ENCODE results near the gene ZNF653.

DNA sequence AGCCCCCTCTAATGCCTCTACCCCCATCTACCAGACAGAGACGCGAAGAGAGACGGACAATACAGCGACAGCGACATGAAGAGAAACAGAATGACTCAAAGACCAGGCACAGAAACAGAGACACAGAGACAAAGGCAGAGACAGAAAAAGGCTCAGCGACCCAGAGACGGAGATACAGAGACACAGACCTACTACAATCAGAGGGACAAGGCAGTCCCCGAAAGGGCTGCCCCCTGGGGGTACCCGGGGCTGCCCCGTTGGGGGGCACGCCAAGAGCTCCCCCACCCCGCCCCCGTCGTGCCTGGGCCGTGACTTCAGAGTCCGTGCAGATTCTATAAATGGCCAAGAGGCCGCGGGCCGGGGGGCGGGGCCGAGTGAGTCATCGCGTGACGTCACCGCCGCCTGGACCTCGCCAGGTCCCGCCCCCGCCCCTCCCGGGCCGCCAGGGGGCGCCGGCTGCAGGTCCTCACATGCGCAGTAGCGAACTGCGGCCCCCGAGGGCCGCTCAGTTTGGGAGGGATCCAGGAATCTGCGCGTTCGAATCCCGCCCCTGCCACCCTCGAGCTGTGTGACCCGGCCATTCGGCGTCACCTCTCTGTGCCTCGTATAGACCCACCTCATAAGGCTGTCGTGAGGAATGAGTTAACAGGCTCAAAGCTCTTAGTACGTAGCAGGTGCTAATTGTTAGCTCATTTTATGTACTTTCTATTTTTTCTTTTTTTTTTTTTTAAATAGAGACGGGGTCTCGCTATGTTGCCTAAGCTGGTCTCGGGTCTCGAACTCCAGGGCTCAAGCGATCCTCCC, 30.4 kb upstream of the ZNF653 start:
- TF ChIP-seq CREB1 (IDR thresholded peaks at IDR 0.05) (peak; percentile 93), EZH2 (IDR thresholded peaks at IDR 0.05; ENCODE audit: low read depth, low read length, severe bottlenecking) (no peak), SRF (IDR thresholded peaks at IDR 0.05; ENCODE audit: low read depth, low read length) (peak; percentile 44; the same call in 1 of the 2 replicates), YY1 (IDR thresholded peaks at IDR 0.05; ENCODE audit: low read depth, low read length) (peak; percentile 46; the same call in 1 of the 2 replicates), FOSL1 (IDR thresholded peaks at IDR 0.05; ENCODE audit: insufficient read depth, low read depth, low read length) (peak; percentile 65; the same call in 1 of the 2 replicates), POLR2A (IDR thresholded peaks at IDR 0.05; ENCODE audit: control extremely low read depth in 1 of 2, low read depth in 2 of 2, low read length in 2 of 2) (peak in 1 of 2 experiments; percentile 80; a peak in 1 of 3 replicates), HDAC2 (IDR thresholded peaks at IDR 0.05; ENCODE audit: borderline replicate concordance in 1 of 2, low read depth in 2 of 2, low read length in 2 of 2) (0 out of 4 replicates have a peak, but pooled peaks of 1 of the 2 experiments have one; percentile 76), CBX5 (IDR thresholded peaks at IDR 0.05; ENCODE audit: low read depth, low read length) (no peak), POLR2AphosphoS5 (IDR thresholded peaks at IDR 0.05; ENCODE audit: low read depth, low read length) (no peak), TAF1 (IDR thresholded peaks at IDR 0.05; ENCODE audit: low read depth, low read length) (peak; percentile 74), EP300 (IDR thresholded peaks at IDR 0.05; ENCODE audit: borderline replicate concordance in 1 of 2, low read depth in 2 of 2, low read length in 2 of 2) (no peak)
